Upper lobe of left lung (tissue), 4 donors: ENCODE measurements around the gene GAN.

ENCODE experiments used
- CTCF ChIP-seq, 6 experiments: fragments of 450-650 bp in 4 of 6; fragments of 200-600 bp in 2 of 6; sonication (generic) in 2 of 6; IDR thresholded peaks; one replicate each; pipeline ENCODE4 v1.5.1; 2016 to 2019; ENCODE audit warnings: antibody characterized with exemption in 6 of 6
- POLR2A ChIP-seq, 4 donors: fragments of 450-650 bp; IDR thresholded peaks; one replicate each; pipeline ENCODE4 v1.5.1; 2016 to 2017; ENCODE audit warnings: antibody characterized with exemption in 4 of 4, mild to moderate bottlenecking in 2 of 4

GRCh38 chr16:81374550-81374949 lies 59.8 kb downstream of the GAN start:
- TF ChIP-seq POLR2A (IDR thresholded peaks at IDR 0.05) (no peak), CTCF (IDR thresholded peaks at IDR 0.05) (no peak)
